ENCODE results near the gene WDR89.

- no peak for TF ChIP-seq ZNF274 (IDR thresholded peaks at IDR 0.05; ENCODE audit: low read depth, low read length)
- no peak for TF ChIP-seq SUZ12 (IDR thresholded peaks at IDR 0.05; ENCODE audit: extremely low read depth, insufficient read depth, insufficient read length)
- TF ChIP-seq YY1 (IDR thresholded peaks at IDR 0.05; ENCODE audit: insufficient read depth, insufficient read length) = no peak
Measured at GRCh38 chr14:63685401-63685800, 43.7 kb upstream of the WDR89 start.

Data from NT2/D1 (cell line).